GM23338 (cell line): ENCODE data around the gene RAB11B. TPM values are rescaled to one million over a fixed set of nuclear protein-coding genes. Genes with fewer than 3 reads are reported as not detected.
A peak's percentile ranks its signal among the peaks of the same experiment; 100 is the strongest.
"Not testable (repeated sequence)": the region's sequence is repeated elsewhere in the genome, so short reads cannot be mapped to it uniquely, and the experiment has no call there.

Source experiments
- ATAC-seq: fragments of 200-7000 bp; cut with Tn5 transposase; 3 replicates; pipeline ENCODE4 v1.9.1; 2020
- DNase-seq: peaks from one replicate; pipeline ENCODE4 v3.0.0-alpha.2; 2015; ENCODE audit warnings: low spot score
- H2AFZ ChIP-seq: fragments of 200-600 bp; sonication (generic); 2 replicates; pipeline ENCODE4 v1.8.0; 2016; ENCODE audit warnings: antibody characterized with exemption, mild to moderate bottlenecking, moderate library complexity
- H3F3A ChIP-seq: fragments of 200-600 bp; sonication (generic); replicated peaks from 2 replicates; pipeline ENCODE4 v1.8.0; 2017; ENCODE audit warnings: antibody characterized with exemption, mixed run types, low read depth
- H3K27ac ChIP-seq: fragments of 200-600 bp; sonication (generic); 2 replicates; pipeline ENCODE4 v1.6.1; 2016; ENCODE audit warnings: low read depth
- H3K27me3 ChIP-seq: fragments of 200-600 bp; sonication (generic); 2 replicates; pipeline ENCODE4 v1.8.0; 2016; ENCODE audit warnings: mild to moderate bottlenecking, mixed run types, moderate library complexity; ENCODE audit not compliant: insufficient read depth
- H3K36me3 ChIP-seq: fragments of 200-600 bp; sonication (generic); 2 replicates; pipeline ENCODE4 v1.8.0; 2016; ENCODE audit warnings: mild to moderate bottlenecking; ENCODE audit not compliant: insufficient read depth
- H3K4me1 ChIP-seq: fragments of 200-600 bp; sonication (generic); 2 replicates; pipeline ENCODE4 v1.8.0; 2016; ENCODE audit warnings: mild to moderate bottlenecking, moderate library complexity; ENCODE audit not compliant: insufficient read depth
- H3K4me2 ChIP-seq: fragments of 200-600 bp; sonication (generic); 2 replicates; pipeline ENCODE4 v1.7.1; 2017; ENCODE audit warnings: mixed run types
- H3K4me3 ChIP-seq: fragments of 200-600 bp; sonication (generic); 2 replicates; pipeline ENCODE4 v1.6.1; 2016; ENCODE audit warnings: mixed run types
- H3K79me2 ChIP-seq: fragments of 200-600 bp; sonication (generic); replicated peaks from 2 replicates; pipeline ENCODE4 v1.8.0; 2017; ENCODE audit warnings: mild to moderate bottlenecking; ENCODE audit not compliant: insufficient read depth
- H3K9me2 ChIP-seq: fragments of 200-600 bp; sonication (generic); 2 replicates; pipeline ENCODE4 v1.8.0; 2017; ENCODE audit not compliant: insufficient read depth
- H4K20me1 ChIP-seq: fragments of 200-600 bp; sonication (generic); replicated peaks from 2 replicates; pipeline ENCODE4 v1.8.0; 2017; ENCODE audit warnings: mild to moderate bottlenecking; ENCODE audit not compliant: insufficient read depth
- H3K27ac Mint-ChIP-seq: 2 replicates; pipeline ENCODE4 v1.8.0; 2020; ENCODE audit warnings: inconsistent platforms, mild to moderate bottlenecking, moderate library complexity, mixed read lengths
- H3K27me3 Mint-ChIP-seq: 3 replicates; pipeline ENCODE4 v1.8.0; 2022; ENCODE audit warnings: low read depth, mild to moderate bottlenecking, moderate library complexity, mixed read lengths, inconsistent platforms; ENCODE audit not compliant: insufficient read depth, poor library complexity
- H3K36me3 Mint-ChIP-seq: 3 replicates; pipeline ENCODE4 v1.8.0; 2021; ENCODE audit warnings: low read depth, mild to moderate bottlenecking, inconsistent platforms, moderate library complexity, mixed read lengths
- H3K4me1 Mint-ChIP-seq: 3 replicates; pipeline ENCODE4 v1.8.0; 2020; ENCODE audit warnings: mild to moderate bottlenecking, inconsistent platforms, mixed read lengths
- H3K4me3 Mint-ChIP-seq: 3 replicates; pipeline ENCODE4 v1.8.0; 2021; ENCODE audit warnings: moderate library complexity, mild to moderate bottlenecking, inconsistent platforms, mixed read lengths
- H3K9me3 Mint-ChIP-seq: 3 replicates; pipeline ENCODE4 v1.8.0; 2020; ENCODE audit warnings: moderate library complexity, mild to moderate bottlenecking, inconsistent platforms, mixed read lengths
- NANOG ChIP-seq: IDR thresholded peaks from 2 replicates; pipeline ENCODE4 v1.6.1; 2016; ENCODE audit warnings: antibody characterized with exemption, borderline replicate concordance
- REST ChIP-seq: IDR thresholded peaks from one replicate; pipeline ENCODE4 v1.6.1; 2018; ENCODE audit warnings: antibody characterized with exemption; ENCODE audit not compliant: unreplicated experiment
- STAT1 ChIP-seq: IDR thresholded peaks from one replicate; pipeline ENCODE4 v1.6.1; 2016; ENCODE audit warnings: antibody characterized with exemption; ENCODE audit not compliant: unreplicated experiment
- polyA plus RNA-seq: library from polyadenylated mRNA; unstranded; fragments of >200 nt; fragmentation: Nextera tagmentation; extraction: Ambion mirVana; gene quantifications from 2 replicates; pipeline ENCODE4 v1.2.1, GENCODE V29; 2016
- total RNA-seq: library from RNA; depleted of rRNA; stranded (reverse); fragments of >200 nt; shearing (Covaris generic); gene quantifications from 2 replicates; pipeline ENCODE4 v1.2.3, GENCODE V29; 2014
- TF ChIP-seq, protein P1 (sequence below), 2 experiments: fragments of 200-600 bp in 1 of 2; sonication (generic) in 1 of 2; conservative IDR thresholded peaks; 2 replicates each; pipeline versions ENCODE4 v1.5.1 to v1.6.1; 2016 to 2017; ENCODE audit warnings: antibody characterized with exemption in 2 of 2, low read depth in 2 of 2, mild to moderate bottlenecking in 2 of 2, moderate library complexity in 1 of 2

The RAB11B gene
- total and polyA plus RNA-seq, 2 experiments from 2014 or later, result 66.0 to 79.6 TPM

DNA sequence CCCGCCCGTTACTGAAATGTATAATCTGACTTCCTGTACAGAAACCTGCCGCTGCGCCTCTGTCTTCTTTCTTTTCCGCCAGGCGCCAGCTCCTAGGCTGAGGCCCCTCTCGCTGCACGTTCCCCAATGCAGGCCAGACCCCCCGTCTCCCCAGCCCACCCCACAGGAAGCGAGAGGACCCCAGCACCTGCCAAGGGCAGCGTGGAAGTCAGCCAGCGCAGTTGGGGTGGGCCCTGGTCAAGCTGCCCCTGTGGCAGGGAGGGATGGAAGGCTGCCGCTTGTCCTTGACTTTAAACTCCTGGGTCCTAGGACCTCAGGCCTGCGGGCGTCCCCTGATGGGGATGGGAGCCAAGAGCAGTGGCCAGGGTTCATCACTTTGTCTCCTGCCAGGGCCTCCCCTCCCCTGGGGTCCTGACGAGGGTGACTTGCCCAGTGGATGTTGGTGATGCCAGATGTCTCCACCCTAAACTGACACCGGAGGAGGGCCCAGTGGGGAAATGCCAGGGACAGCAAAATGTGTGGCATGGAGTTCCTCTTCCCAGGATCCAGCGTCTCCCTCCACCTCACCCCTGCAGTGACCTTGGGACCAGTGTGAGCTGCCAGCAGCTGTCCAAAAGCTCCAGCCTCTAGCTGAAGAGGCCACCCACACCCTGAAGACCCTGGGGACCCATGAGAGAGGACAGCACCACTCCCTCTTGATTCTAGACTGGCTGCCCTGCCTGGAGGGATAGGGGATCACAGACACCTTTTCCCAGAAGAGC, 14.4 kb downstream of the RAB11B start:
- H3K36me3 Mint-ChIP-seq, result peaks cover 28% of the 10 kb centered on the region
- no peaks in the 10 kb centered on the region for H3K27me3 ChIP-seq
- no peak overlapping the region for H3K27ac ChIP-seq
- H3K4me1 Mint-ChIP-seq, result no peaks in the 10 kb centered on the region
- H3K4me1 ChIP-seq, result no peaks in the 10 kb centered on the region
- H2AFZ ChIP-seq, result no peak overlapping the region
- no peaks in the 10 kb centered on the region for H3K9me2 ChIP-seq
- no peak for ATAC-seq
- no peak for DNase-seq
- TF ChIP-seq REST (no peak), NANOG (no peak), STAT1 (no peak)
- TF ChIP-seq, protein P1, sequence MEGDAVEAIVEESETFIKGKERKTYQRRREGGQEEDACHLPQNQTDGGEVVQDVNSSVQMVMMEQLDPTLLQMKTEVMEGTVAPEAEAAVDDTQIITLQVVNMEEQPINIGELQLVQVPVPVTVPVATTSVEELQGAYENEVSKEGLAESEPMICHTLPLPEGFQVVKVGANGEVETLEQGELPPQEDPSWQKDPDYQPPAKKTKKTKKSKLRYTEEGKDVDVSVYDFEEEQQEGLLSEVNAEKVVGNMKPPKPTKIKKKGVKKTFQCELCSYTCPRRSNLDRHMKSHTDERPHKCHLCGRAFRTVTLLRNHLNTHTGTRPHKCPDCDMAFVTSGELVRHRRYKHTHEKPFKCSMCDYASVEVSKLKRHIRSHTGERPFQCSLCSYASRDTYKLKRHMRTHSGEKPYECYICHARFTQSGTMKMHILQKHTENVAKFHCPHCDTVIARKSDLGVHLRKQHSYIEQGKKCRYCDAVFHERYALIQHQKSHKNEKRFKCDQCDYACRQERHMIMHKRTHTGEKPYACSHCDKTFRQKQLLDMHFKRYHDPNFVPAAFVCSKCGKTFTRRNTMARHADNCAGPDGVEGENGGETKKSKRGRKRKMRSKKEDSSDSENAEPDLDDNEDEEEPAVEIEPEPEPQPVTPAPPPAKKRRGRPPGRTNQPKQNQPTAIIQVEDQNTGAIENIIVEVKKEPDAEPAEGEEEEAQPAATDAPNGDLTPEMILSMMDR (conservative IDR thresholded peaks at IDR 0.05; ENCODE audit: low read depth in 2 of 2), result no peak
- H3F3A ChIP-seq, result 0 out of 2 replicates have a peak, but pooled peaks cover 2% of the 10 kb centered on the region
- H3K4me3 Mint-ChIP-seq, result no peak overlapping the region
- no peak overlapping the region for H3K4me2 ChIP-seq
- H3K4me3 ChIP-seq, result no peak overlapping the region
- H3K36me3 ChIP-seq, result no peaks in the 10 kb centered on the region
- no peak overlapping the region for H3K27ac Mint-ChIP-seq
- no peaks in the 10 kb centered on the region for H3K9me3 Mint-ChIP-seq
- peaks cover 6% of the 10 kb centered on the region for H3K27me3 Mint-ChIP-seq
- no peaks in the 10 kb centered on the region for H3K79me2 ChIP-seq
- H4K20me1 ChIP-seq, result no peaks in the 10 kb centered on the region

DNA sequence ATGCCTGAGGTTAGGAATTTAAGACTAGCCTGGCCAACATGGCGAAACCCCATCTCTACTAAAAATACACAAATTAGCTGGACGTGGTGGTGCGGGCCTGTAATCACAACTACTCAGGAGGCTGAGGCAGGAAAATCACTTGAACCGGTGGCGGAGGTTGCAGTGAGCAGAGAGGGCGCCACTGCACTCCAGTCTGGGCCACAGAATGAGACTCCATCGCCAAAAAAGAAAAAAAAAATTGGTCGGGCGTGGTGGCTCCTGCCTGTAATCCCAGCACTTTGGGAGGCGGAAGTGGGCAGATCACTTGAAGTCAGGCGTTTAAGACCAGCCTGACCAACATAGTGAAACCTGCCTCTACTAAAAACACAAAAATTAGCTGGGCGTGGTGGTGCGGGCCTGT, 20.6 kb downstream of the RAB11B start:
- H3K4me3 ChIP-seq, H4K20me1 ChIP-seq, H3K9me3 Mint-ChIP-seq, H3K79me2 ChIP-seq, H3K4me2 ChIP-seq, H3K27me3 ChIP-seq, H3F3A ChIP-seq, H3K9me2 ChIP-seq, H3K4me1 ChIP-seq, H3K36me3 Mint-ChIP-seq, DNase-seq, H3K36me3 ChIP-seq, ATAC-seq, H3K4me3 Mint-ChIP-seq, H3K4me1 Mint-ChIP-seq, H2AFZ ChIP-seq, H3K27ac Mint-ChIP-seq, H3K27ac ChIP-seq: not testable (repeated sequence)
- TF ChIP-seq, protein P1 (conservative IDR thresholded peaks at IDR 0.05; ENCODE audit: low read depth in 2 of 2), result peak; percentile 28 to 42; a peak in 3 of 4 replicates
- H3K27me3 Mint-ChIP-seq, result peaks cover 20% of the 10 kb centered on the region
